Smooth muscle cell (in vitro differentiated cells): Measurements from ENCODE around the gene BUB1B. TPM values are rescaled to one million over a fixed set of nuclear protein-coding genes. Genes with fewer than 3 reads are reported as not detected.
"Not testable (repeated sequence)": the region's sequence is repeated elsewhere in the genome, so short reads cannot be mapped to it uniquely, and the experiment has no call there.

Experiments
- DNase-seq: peaks from one replicate; lab custom pipeline; 2025; ENCODE audit not compliant: unreplicated experiment; lab: John Stamatoyannopoulos, UW
- H2AFZ ChIP-seq: fragments of 200-600 bp; sonication (generic); 2 replicates; pipeline ENCODE4 v1.6.0; 2016; ENCODE audit warnings: antibody characterized with exemption, low read depth, mild to moderate bottlenecking
- H3F3A ChIP-seq: fragments of 200-600 bp; sonication (generic); 2 replicates; pipeline ENCODE4 v1.6.0; 2017; ENCODE audit warnings: antibody characterized with exemption, low read depth
- H3K27ac ChIP-seq: fragments of 200-600 bp; sonication (generic); 2 replicates; pipeline ENCODE4 v1.5.1; 2016; ENCODE audit warnings: low read depth, mild to moderate bottlenecking
- H3K27me3 ChIP-seq: fragments of 200-600 bp; sonication (generic); 2 replicates; pipeline ENCODE4 v1.6.1; 2016; ENCODE audit warnings: low read depth, mild to moderate bottlenecking
- H3K36me3 ChIP-seq: fragments of 200-600 bp; sonication (generic); 2 replicates; pipeline ENCODE4 v1.5.1; 2016; ENCODE audit warnings: low read depth
- H3K4me1 ChIP-seq: fragments of 200-600 bp; sonication (generic); 2 replicates; pipeline ENCODE4 v1.5.1; 2016; ENCODE audit warnings: low read depth
- H3K4me2 ChIP-seq: fragments of 200-600 bp; sonication (generic); 2 replicates; pipeline ENCODE4 v1.6.0; 2016; ENCODE audit warnings: mild to moderate bottlenecking
- H3K4me3 ChIP-seq: fragments of 200-600 bp; sonication (generic); 2 replicates; pipeline ENCODE4 v1.5.1; 2016; ENCODE audit warnings: mild to moderate bottlenecking
- H3K79me2 ChIP-seq: fragments of 200-600 bp; sonication (generic); 2 replicates; pipeline ENCODE4 v1.6.0; 2016; ENCODE audit warnings: low read depth, mild to moderate bottlenecking
- H3K9ac ChIP-seq: fragments of 200-600 bp; sonication (generic); 2 replicates; pipeline ENCODE4 v1.6.0; 2016; ENCODE audit warnings: low read depth
- H3K9me3 ChIP-seq: fragments of 200-600 bp; sonication (generic); replicated peaks from 2 replicates; pipeline ENCODE4 v1.5.1; 2016; ENCODE audit warnings: low read depth
- H4K20me1 ChIP-seq: fragments of 200-600 bp; sonication (generic); 2 replicates; pipeline ENCODE4 v1.6.0; 2016; ENCODE audit warnings: low read depth
- CTCF ChIP-seq: fragments of 200-600 bp; sonication (generic); IDR thresholded peaks from 2 replicates; pipeline ENCODE4 v1.5.1; 2017; ENCODE audit warnings: borderline replicate concordance, mild to moderate bottlenecking, antibody characterized with exemption; ENCODE audit not compliant: insufficient read depth, poor library complexity, severe bottlenecking
- WGBS: methylation state at CpG from one replicate; pipeline ENCODE4 v1.1.7; 2016; ENCODE audit warnings: low lambda C conversion rate; 5-methylcytosine and 5-hydroxymethylcytosine counted together
- polyA plus RNA-seq: library from polyadenylated mRNA; unstranded; fragments of >200 nt; fragmentation: Nextera tagmentation; extraction: Ambion mirVana; gene quantifications from 2 replicates; pipeline ENCODE4 v1.2.1, GENCODE V29; 2016
- total RNA-seq: library from RNA; depleted of rRNA; stranded (reverse); fragments of >200 nt; gene quantifications from 2 replicates; pipeline ENCODE4 v1.2.3, GENCODE V29; 2014

Gene BUB1B
- total and polyA plus RNA-seq, 2 experiments from 2014 or later, result 5.8 to 15.0 TPM

- no peak overlapping the region for H3K9ac ChIP-seq
- H3K4me2 ChIP-seq, result no peak overlapping the region
- TF ChIP-seq CTCF, result no peak
- no peaks in the 10 kb centered on the region for H3K36me3 ChIP-seq
- no peaks in the 10 kb centered on the region for H3F3A ChIP-seq
- no peaks in the 10 kb centered on the region for H3K9me3 ChIP-seq
- H2AFZ ChIP-seq, result no peak overlapping the region
- no peaks in the 10 kb centered on the region for H3K4me1 ChIP-seq
- DNase-seq, result no peak
- WGBS, result 84% methylated on average over 6 of the region's 6 CpGs
- H4K20me1 ChIP-seq, result no peaks in the 10 kb centered on the region
- H3K4me3 ChIP-seq, result no peak overlapping the region
- no peak overlapping the region for H3K27ac ChIP-seq
- no peaks in the 10 kb centered on the region for H3K79me2 ChIP-seq
- no peaks in the 10 kb centered on the region for H3K27me3 ChIP-seq
Measured at GRCh38 chr15:40121911-40122638, 38.8 kb upstream of the BUB1B start.

GRCh38 chr15:40122989-40123388, 37.9 kb upstream of the BUB1B start:
- H4K20me1 ChIP-seq, H3K4me2 ChIP-seq, H3K4me3 ChIP-seq, H3K79me2 ChIP-seq, H3K9me3 ChIP-seq, H3K27me3 ChIP-seq, H3K4me1 ChIP-seq, H3K9ac ChIP-seq, H3K36me3 ChIP-seq, H3F3A ChIP-seq, H2AFZ ChIP-seq, H3K27ac ChIP-seq, DNase-seq: not testable (repeated sequence)
- 86% methylated on average over 1 of the region's 1 CpG for WGBS

- H2AFZ ChIP-seq, H3K9me3 ChIP-seq, H3K27ac ChIP-seq, H3K36me3 ChIP-seq, H3K79me2 ChIP-seq, DNase-seq, H3K4me2 ChIP-seq, H3K4me3 ChIP-seq, H3K9ac ChIP-seq, H4K20me1 ChIP-seq, H3K4me1 ChIP-seq, H3F3A ChIP-seq: not testable (repeated sequence)
- WGBS, result 96% methylated on average over 5 of the region's 5 CpGs
- peaks cover 17% of the 10 kb centered on the region for H3K27me3 ChIP-seq
Measured at GRCh38 chr15:40123863-40124262, 37.0 kb upstream of the BUB1B start.

GRCh38 chr15:40124333-40124732, 36.5 kb upstream of the BUB1B start:
- not testable (repeated sequence) for H2AFZ ChIP-seq
- 75% methylated on average over 3 of the region's 3 CpGs for WGBS

GRCh38 chr15:40124807-40125285, 36.0 kb upstream of the BUB1B start:
- not testable (repeated sequence) for H3K36me3 ChIP-seq, H3K4me2 ChIP-seq, H3K9me3 ChIP-seq, H3K9ac ChIP-seq, H3K4me3 ChIP-seq, H3F3A ChIP-seq, H3K27ac ChIP-seq, H4K20me1 ChIP-seq, H3K79me2 ChIP-seq, DNase-seq, H2AFZ ChIP-seq, H3K4me1 ChIP-seq
- peaks cover 18% of the 10 kb centered on the region for H3K27me3 ChIP-seq
- 35% methylated on average over 5 of the region's 5 CpGs for WGBS

More at GRCh38 chr15:40124333-40124732, 36.5 kb upstream of the BUB1B start:
- not testable (repeated sequence) for DNase-seq, H3K9me3 ChIP-seq, H3K27ac ChIP-seq, H3K36me3 ChIP-seq, H3K4me1 ChIP-seq, H3K79me2 ChIP-seq, H3K4me3 ChIP-seq, H3K4me2 ChIP-seq, H3K9ac ChIP-seq, H4K20me1 ChIP-seq, H3F3A ChIP-seq
- peaks cover 18% of the 10 kb centered on the region for H3K27me3 ChIP-seq
